Measurements from ENCODE around the gene LRRN1.

DNA sequence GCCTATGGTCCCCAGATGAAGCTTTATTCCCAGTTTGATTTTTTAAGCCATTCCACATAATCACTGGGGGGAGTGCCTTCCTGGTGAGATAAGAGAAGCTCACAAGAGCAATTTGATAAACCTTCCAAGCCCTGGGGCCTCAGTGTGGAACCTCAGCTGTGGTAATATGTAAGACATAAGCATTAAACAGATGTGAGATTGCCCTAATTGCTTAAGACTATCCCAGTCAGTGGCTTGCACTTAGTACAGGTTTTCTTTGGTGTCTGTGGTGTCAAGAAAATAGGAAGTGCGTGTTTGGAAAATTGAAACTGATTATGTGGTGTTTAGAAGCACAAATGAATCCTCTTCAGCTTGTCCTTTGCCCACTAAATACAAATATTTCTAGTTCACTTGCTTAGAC is 54.3 kb downstream of the LRRN1 start:
- TF ChIP-seq, protein P1, sequence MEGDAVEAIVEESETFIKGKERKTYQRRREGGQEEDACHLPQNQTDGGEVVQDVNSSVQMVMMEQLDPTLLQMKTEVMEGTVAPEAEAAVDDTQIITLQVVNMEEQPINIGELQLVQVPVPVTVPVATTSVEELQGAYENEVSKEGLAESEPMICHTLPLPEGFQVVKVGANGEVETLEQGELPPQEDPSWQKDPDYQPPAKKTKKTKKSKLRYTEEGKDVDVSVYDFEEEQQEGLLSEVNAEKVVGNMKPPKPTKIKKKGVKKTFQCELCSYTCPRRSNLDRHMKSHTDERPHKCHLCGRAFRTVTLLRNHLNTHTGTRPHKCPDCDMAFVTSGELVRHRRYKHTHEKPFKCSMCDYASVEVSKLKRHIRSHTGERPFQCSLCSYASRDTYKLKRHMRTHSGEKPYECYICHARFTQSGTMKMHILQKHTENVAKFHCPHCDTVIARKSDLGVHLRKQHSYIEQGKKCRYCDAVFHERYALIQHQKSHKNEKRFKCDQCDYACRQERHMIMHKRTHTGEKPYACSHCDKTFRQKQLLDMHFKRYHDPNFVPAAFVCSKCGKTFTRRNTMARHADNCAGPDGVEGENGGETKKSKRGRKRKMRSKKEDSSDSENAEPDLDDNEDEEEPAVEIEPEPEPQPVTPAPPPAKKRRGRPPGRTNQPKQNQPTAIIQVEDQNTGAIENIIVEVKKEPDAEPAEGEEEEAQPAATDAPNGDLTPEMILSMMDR (conservative IDR thresholded peaks at IDR 0.05; ENCODE audit: low read length), result no peak
- no peak for TF ChIP-seq EZH2phosphoT487 (IDR thresholded peaks at IDR 0.05; ENCODE audit: borderline replicate concordance, low read depth, low read length)
